SJCRH30 (cell line): Measurements from ENCODE around the gene MPRIP. TPM values are rescaled to one million over a fixed set of nuclear protein-coding genes. Genes with fewer than 3 reads are reported as not detected.
"Not testable (repeated sequence)": the region's sequence is repeated elsewhere in the genome, so short reads cannot be mapped to it uniquely, and the experiment has no call there.

Source experiments
- DNase-seq, 2 experiments: peaks; one replicate each; pipeline ENCODE4 v3.0.0-alpha.2; 2015 to 2020
- H3K27ac ChIP-seq: fragments of 250-450 bp; sonication (Bioruptor Pico); 2 replicates; pipeline ENCODE4 v1.5.1; 2020; ENCODE audit warnings: mild to moderate bottlenecking, moderate library complexity
- H3K27me3 ChIP-seq: fragments of 250-450 bp; sonication (Bioruptor Pico); 2 replicates; pipeline ENCODE4 v1.5.1; 2020; ENCODE audit warnings: mild to moderate bottlenecking, moderate library complexity
- H3K36me3 ChIP-seq: fragments of 250-450 bp; sonication (Bioruptor Pico); 2 replicates; pipeline ENCODE4 v1.5.1; 2020; ENCODE audit warnings: mild to moderate bottlenecking, moderate library complexity
- H3K4me1 ChIP-seq: fragments of 250-450 bp; sonication (Bioruptor Pico); 2 replicates; pipeline ENCODE4 v1.5.1; 2020; ENCODE audit warnings: mild to moderate bottlenecking, moderate library complexity
- H3K4me3 ChIP-seq: fragments of 250-450 bp; sonication (Bioruptor Pico); 2 replicates; pipeline ENCODE4 v1.5.1; 2020; ENCODE audit warnings: mild to moderate bottlenecking, moderate library complexity
- H3K9me3 ChIP-seq: fragments of 250-450 bp; sonication (Bioruptor Pico); replicated peaks from 2 replicates; pipeline ENCODE4 v1.5.1; 2020; ENCODE audit warnings: mild to moderate bottlenecking, moderate library complexity
- total RNA-seq: library from RNA; depleted of rRNA; stranded (reverse); fragments of >200 nt; shearing (Covaris generic); gene quantifications from 2 replicates; pipeline ENCODE4 v1.2.3, GENCODE V29; 2014

Gene MPRIP
- total RNA-seq, 1 experiment from 2014 or later = 312 TPM

- Histone ChIP-seq H3K36me3 (peaks cover 79% of the 10 kb centered on the region), H3K4me3 (no peak overlapping the region), H3K27me3 (no peaks in the 10 kb centered on the region), H3K27ac (no peak overlapping the region), H3K4me1 (peaks cover 12% of the 10 kb centered on the region), H3K9me3 (no peaks in the 10 kb centered on the region)
- DNase-seq = no peak
Measured at GRCh38 chr17:17181666-17182597, 139.7 kb downstream of the MPRIP start.

- peaks cover 72% of the 10 kb centered on the region for H3K36me3 ChIP-seq
- no peak for DNase-seq
Measured at GRCh38 chr17:17182598-17183136, 140.4 kb downstream of the MPRIP start.

GRCh38 chr17:17183744-17184143, 141.5 kb downstream of the MPRIP start:
- Histone ChIP-seq H3K27ac (no peak overlapping the region), H3K9me3 (no peaks in the 10 kb centered on the region), H3K36me3 (peaks cover 70% of the 10 kb centered on the region), H3K4me1 (peaks cover 22% of the 10 kb centered on the region), H3K4me3 (no peak overlapping the region), H3K27me3 (no peaks in the 10 kb centered on the region)
- DNase-seq = no peak

More at GRCh38 chr17:17182598-17183136, 140.4 kb downstream of the MPRIP start:
- Histone ChIP-seq H3K9me3 (no peaks in the 10 kb centered on the region), H3K27me3 (no peaks in the 10 kb centered on the region), H3K4me3 (no peak overlapping the region), H3K27ac (no peak overlapping the region), H3K4me1 (peaks cover 19% of the 10 kb centered on the region)

GRCh38 chr17:17184985-17185757, 142.9 kb downstream of the MPRIP start:
- peaks cover 66% of the 10 kb centered on the region for H3K36me3 ChIP-seq
- not testable (repeated sequence) for H3K4me3 ChIP-seq, DNase-seq, H3K27ac ChIP-seq, H3K9me3 ChIP-seq, H3K27me3 ChIP-seq
- H3K4me1 ChIP-seq = peaks cover 29% of the 10 kb centered on the region

- H3K4me1 ChIP-seq = peaks cover 38% of the 10 kb centered on the region
- DNase-seq = no peak
Measured at GRCh38 chr17:17186051-17186450, 143.8 kb downstream of the MPRIP start.

GRCh38 chr17:17186551-17187505, 144.6 kb downstream of the MPRIP start:
- peak overlapping the region; percentile 26 for H3K27ac ChIP-seq
- H3K36me3 ChIP-seq = peaks cover 49% of the 10 kb centered on the region
- H3K4me1 ChIP-seq = peaks cover 46% of the 10 kb centered on the region
- H3K4me3 ChIP-seq = no peak overlapping the region
- no peaks in the 10 kb centered on the region for H3K9me3 ChIP-seq
- H3K27me3 ChIP-seq = no peaks in the 10 kb centered on the region
- DNase-seq = peak; percentile 63 to 76

More at GRCh38 chr17:17186051-17186450, 143.8 kb downstream of the MPRIP start:
- Histone ChIP-seq H3K27me3 (no peaks in the 10 kb centered on the region), H3K9me3 (no peaks in the 10 kb centered on the region), H3K27ac (no peak overlapping the region), H3K4me3 (no peak overlapping the region), H3K36me3 (peaks cover 57% of the 10 kb centered on the region)

- Histone ChIP-seq H3K4me3 (no peak overlapping the region), H3K27me3 (no peaks in the 10 kb centered on the region), H3K27ac (no peak overlapping the region), H3K9me3 (no peaks in the 10 kb centered on the region), H3K4me1 (peaks cover 53% of the 10 kb centered on the region), H3K36me3 (peaks cover 35% of the 10 kb centered on the region)
- DNase-seq = no peak
Measured at GRCh38 chr17:17188586-17188985, 146.3 kb downstream of the MPRIP start.

- Histone ChIP-seq H3K27ac (no peak overlapping the region; the same call in 1 of the 2 replicates), H3K4me3 (no peak overlapping the region), H3K36me3 (peaks cover 25% of the 10 kb centered on the region), H3K27me3 (no peaks in the 10 kb centered on the region), H3K4me1 (peaks cover 53% of the 10 kb centered on the region), H3K9me3 (no peaks in the 10 kb centered on the region)
- DNase-seq = no peak
Measured at GRCh38 chr17:17189559-17189958, 147.3 kb downstream of the MPRIP start.

- H3K27ac ChIP-seq = peak overlapping the region; percentile 65; the same call in 1 of the 2 replicates
- peaks cover 53% of the 10 kb centered on the region for H3K4me1 ChIP-seq
- DNase-seq = no peak
Measured at GRCh38 chr17:17190188-17190587, 147.9 kb downstream of the MPRIP start.

GRCh38 chr17:17191346-17191792, 149.1 kb downstream of the MPRIP start:
- DNase-seq = peak; percentile 85 to 87
- peaks cover 47% of the 10 kb centered on the region for H3K4me1 ChIP-seq
- no peak overlapping the region for H3K4me3 ChIP-seq
- peaks cover 15% of the 10 kb centered on the region; the same call in 1 of the 2 replicates for H3K36me3 ChIP-seq
- H3K27me3 ChIP-seq = no peaks in the 10 kb centered on the region
- peak overlapping the region; percentile 65 for H3K27ac ChIP-seq
- no peaks in the 10 kb centered on the region for H3K9me3 ChIP-seq

More at GRCh38 chr17:17190188-17190587, 147.9 kb downstream of the MPRIP start:
- no peaks in the 10 kb centered on the region for H3K27me3 ChIP-seq
- H3K9me3 ChIP-seq = no peaks in the 10 kb centered on the region
- no peak overlapping the region for H3K4me3 ChIP-seq
- peaks cover 23% of the 10 kb centered on the region for H3K36me3 ChIP-seq

GRCh38 chr17:17191961-17192381, 149.7 kb downstream of the MPRIP start:
- DNase-seq = peak; percentile 74 to 86
- Histone ChIP-seq H3K27ac (peak overlapping the region; percentile 65), H3K27me3 (no peaks in the 10 kb centered on the region), H3K36me3 (peaks cover 14% of the 10 kb centered on the region; the same call in 1 of the 2 replicates), H3K9me3 (no peaks in the 10 kb centered on the region), H3K4me1 (peaks cover 41% of the 10 kb centered on the region), H3K4me3 (no peak overlapping the region)

- H3K4me3 ChIP-seq, H3K27me3 ChIP-seq, H3K9me3 ChIP-seq, DNase-seq, H3K36me3 ChIP-seq, H3K27ac ChIP-seq: not testable (repeated sequence)
- peaks cover 21% of the 10 kb centered on the region for H3K4me1 ChIP-seq
Measured at GRCh38 chr17:17195466-17195865, 153.2 kb downstream of the MPRIP start.

GRCh38 chr17:17196776-17197175, 154.5 kb downstream of the MPRIP start:
- Histone ChIP-seq H3K27ac (no peak overlapping the region), H3K9me3 (no peaks in the 10 kb centered on the region)

More at GRCh38 chr17:17196776-17197175, 154.5 kb downstream of the MPRIP start:
- H3K27me3 ChIP-seq = no peaks in the 10 kb centered on the region
- no peak for DNase-seq
- H3K4me1 ChIP-seq = peaks cover 8% of the 10 kb centered on the region
- peaks cover 8% of the 10 kb centered on the region; the same call in 1 of the 2 replicates for H3K36me3 ChIP-seq
- no peak overlapping the region for H3K4me3 ChIP-seq
